Neural cell (in vitro differentiated cells): ENCODE results near the gene FNBP1. TPM values are rescaled to one million over a fixed set of nuclear protein-coding genes. Genes with fewer than 3 reads are reported as not detected.
"Not testable (repeated sequence)": the region's sequence is repeated elsewhere in the genome, so short reads cannot be mapped to it uniquely, and the experiment has no call there.

Experiments
- H2AFZ ChIP-seq: fragments of 200-600, 300-800 bp; sonication (generic), shearing (Covaris generic); 2 replicates; pipeline ENCODE4 v1.6.0; 2014; ENCODE audit warnings: low read depth, mild to moderate bottlenecking, antibody characterized with exemption, low read length, moderate library complexity
- H3F3A ChIP-seq: fragments of 200-600 bp; shearing (Covaris generic); 2 replicates; pipeline ENCODE4 v1.6.1; 2016; ENCODE audit warnings: mild to moderate bottlenecking, moderate library complexity, mixed read lengths, antibody characterized with exemption, low read length; ENCODE audit not compliant: insufficient read depth, poor library complexity, severe bottlenecking
- H3K27ac ChIP-seq: fragments of 200-600, 300-800 bp; sonication (generic), shearing (Covaris generic); 2 replicates; pipeline ENCODE4 v1.5.1; 2014; ENCODE audit warnings: mild to moderate bottlenecking, low read length, moderate library complexity
- H3K27me3 ChIP-seq: fragments of 300-800, 200-600 bp; sonication (generic), shearing (Covaris generic); 2 replicates; pipeline ENCODE4 v1.6.0; 2014; ENCODE audit warnings: mild to moderate bottlenecking, low read depth, low read length, moderate library complexity; ENCODE audit not compliant: insufficient read depth
- H3K36me3 ChIP-seq: fragments of 300-800, 200-600 bp; sonication (generic), shearing (Covaris generic); 2 replicates; pipeline ENCODE4 v1.5.1; 2014; ENCODE audit warnings: mild to moderate bottlenecking, antibody characterized with exemption, low read length, moderate library complexity; ENCODE audit not compliant: insufficient read depth
- H3K4me2 ChIP-seq: fragments of 300-800, 200-600 bp; sonication (generic), shearing (Covaris generic); 2 replicates; pipeline ENCODE4 v1.6.0; 2014; ENCODE audit warnings: mild to moderate bottlenecking, low read length
- H3K4me3 ChIP-seq: fragments of 300-800, 200-600 bp; sonication (generic), shearing (Covaris generic); 2 replicates; pipeline ENCODE4 v1.5.1; 2014; ENCODE audit warnings: mild to moderate bottlenecking, low read length, moderate library complexity
- H3K79me2 ChIP-seq: fragments of 200-600 bp; shearing (Covaris generic); replicated peaks from 2 replicates; pipeline ENCODE4 v1.6.0; 2014; ENCODE audit warnings: mild to moderate bottlenecking, low read length, moderate library complexity; ENCODE audit not compliant: insufficient read depth
- H3K9ac ChIP-seq: fragments of 300-800, 200-600 bp; sonication (generic), shearing (Covaris generic); 2 replicates; pipeline ENCODE4 v1.6.1; 2016; ENCODE audit warnings: mild to moderate bottlenecking, low read length, mixed read lengths
- H3K9me2 ChIP-seq: fragments of 200-600 bp; shearing (Covaris generic); 2 replicates; pipeline ENCODE4 v1.6.1; 2016; ENCODE audit warnings: mild to moderate bottlenecking, low read length, mixed read lengths; ENCODE audit not compliant: insufficient read depth
- H3K9me3 ChIP-seq: fragments of 200-600, 300-800 bp; sonication (generic), shearing (Covaris generic); 2 replicates; pipeline ENCODE4 v1.6.1; 2016; ENCODE audit warnings: mild to moderate bottlenecking, mixed run types, low read length, moderate library complexity, mixed read lengths
- H4K20me1 ChIP-seq: fragments of 200-600 bp; shearing (Covaris generic); 2 replicates; pipeline ENCODE4 v1.6.1; 2016; ENCODE audit warnings: mild to moderate bottlenecking, mixed run types; ENCODE audit not compliant: insufficient read depth
- CTCF ChIP-seq: fragments of 450-650 bp; IDR thresholded peaks from 2 replicates; pipeline ENCODE4 v1.5.1; 2014; ENCODE audit warnings: antibody characterized with exemption, mild to moderate bottlenecking, moderate library complexity; ENCODE audit not compliant: poor library complexity, severe bottlenecking
- EP300 ChIP-seq: fragments of 450-650 bp; conservative IDR thresholded peaks from 2 replicates; pipeline ENCODE4 v1.6.1; 2014; ENCODE audit warnings: antibody characterized with exemption, mild to moderate bottlenecking, moderate library complexity; ENCODE audit not compliant: poor library complexity, severe bottlenecking
- EZH2 ChIP-seq: fragments of 200-600, 300-800 bp; shearing (Covaris generic), sonication (generic); IDR thresholded peaks from 2 replicates; pipeline ENCODE4 v1.6.1; 2014; ENCODE audit warnings: antibody characterized with exemption, low read length, borderline replicate concordance, mild to moderate bottlenecking; ENCODE audit not compliant: insufficient read depth, poor library complexity, severe bottlenecking
- MXI1 ChIP-seq: fragments of 450-650 bp; conservative IDR thresholded peaks from 2 replicates; pipeline ENCODE4 v1.6.1; 2014; ENCODE audit warnings: antibody characterized with exemption, mild to moderate bottlenecking; ENCODE audit not compliant: poor library complexity, severe bottlenecking
- POLR2AphosphoS5 ChIP-seq: IDR thresholded peaks from 2 replicates; pipeline ENCODE4 v1.6.1; 2012
- RAD21 ChIP-seq: fragments of 450-650 bp; conservative IDR thresholded peaks from 2 replicates; pipeline ENCODE4 v1.6.1; 2014; ENCODE audit warnings: antibody characterized with exemption, mild to moderate bottlenecking, moderate library complexity
- REST ChIP-seq: IDR thresholded peaks from 2 replicates; pipeline ENCODE4 v1.6.1; 2012; ENCODE audit warnings: borderline replicate concordance
- SMC3 ChIP-seq: fragments of 450-650 bp; conservative IDR thresholded peaks from 2 replicates; pipeline ENCODE4 v1.6.1; 2014; ENCODE audit warnings: antibody characterized with exemption, mild to moderate bottlenecking, moderate library complexity; ENCODE audit not compliant: poor library complexity
- TAF1 ChIP-seq: IDR thresholded peaks from 2 replicates; pipeline ENCODE4 v1.6.1; 2012; ENCODE audit warnings: low read depth
- polyA plus RNA-seq: library from polyadenylated mRNA; depleted of rRNA; stranded (reverse); fragments of >200 nt; gene quantifications from 2 replicates; pipeline ENCODE4 v1.2.3, GENCODE V29; 2014

FNBP1 gene
- polyA plus RNA-seq, 1 donor from 2014 or later: 16.6 TPM

- Histone ChIP-seq H3K27ac (no peak overlapping the region), H3F3A (no peaks in the 10 kb centered on the region), H3K9ac (no peak overlapping the region), H4K20me1 (no peaks in the 10 kb centered on the region), H3K9me2 (no peaks in the 10 kb centered on the region), H3K79me2 (no peaks in the 10 kb centered on the region), H3K27me3 (no peaks in the 10 kb centered on the region), H2AFZ (no peak overlapping the region), H3K4me2 (no peak overlapping the region), H3K36me3 (no peaks in the 10 kb centered on the region), H3K9me3 (no peaks in the 10 kb centered on the region), H3K4me3 (no peak overlapping the region)
- TF ChIP-seq CTCF (no peak), RAD21 (no peak), TAF1 (no peak), REST (no peak), SMC3 (no peak)
Observed at GRCh38 chr9:129939431-129939830, 103.6 kb downstream of the FNBP1 start.

GRCh38 chr9:129938291-129938979 lies 104.6 kb downstream of the FNBP1 start:
- H2AFZ ChIP-seq: no peak overlapping the region
- no peak overlapping the region for H3K4me2 ChIP-seq
- no peaks in the 10 kb centered on the region for H3K27me3 ChIP-seq
- H3K4me3 ChIP-seq: no peak overlapping the region
- H3K36me3 ChIP-seq: no peaks in the 10 kb centered on the region
- no peaks in the 10 kb centered on the region for H3K9me2 ChIP-seq
- no peaks in the 10 kb centered on the region for H3F3A ChIP-seq
- no peaks in the 10 kb centered on the region for H3K79me2 ChIP-seq
- H3K27ac ChIP-seq: no peak overlapping the region
- H3K9ac ChIP-seq: no peak overlapping the region
- H3K9me3 ChIP-seq: no peaks in the 10 kb centered on the region
- TF ChIP-seq REST: no peak
- TF ChIP-seq SMC3: no peak
- no peak for TF ChIP-seq CTCF
- no peak for TF ChIP-seq MXI1
- TF ChIP-seq RAD21: no peak
- TF ChIP-seq EZH2: no peak
- no peak for TF ChIP-seq POLR2AphosphoS5
- TF ChIP-seq EP300: no peak
- TF ChIP-seq TAF1: no peak
- H4K20me1 ChIP-seq: no peaks in the 10 kb centered on the region

- H3K9me3 ChIP-seq, H3K27me3 ChIP-seq, H3K79me2 ChIP-seq, H3K36me3 ChIP-seq, H3K4me3 ChIP-seq, H3F3A ChIP-seq, H3K27ac ChIP-seq, H3K9me2 ChIP-seq, H4K20me1 ChIP-seq, H3K4me2 ChIP-seq, H2AFZ ChIP-seq, H3K9ac ChIP-seq: not testable (repeated sequence)
Observed at GRCh38 chr9:129937879-129938278, 105.1 kb downstream of the FNBP1 start.
